GM10266 (cell line): Measurements from ENCODE around the gene KRT38.

Source experiments
- DNase-seq: peaks from one replicate; pipeline ENCODE4 v3.0.0; 2012; ENCODE audit errors: extremely low spot score
- TF ChIP-seq, protein P1 (sequence below): IDR thresholded peaks from 2 replicates; pipeline ENCODE4 v1.5.1; 2012; ENCODE audit warnings: mild to moderate bottlenecking, low read depth; ENCODE audit not compliant: control insufficient read depth, insufficient read depth; ENCODE audit errors: missing control alignments

The KRT38 gene

DNA sequence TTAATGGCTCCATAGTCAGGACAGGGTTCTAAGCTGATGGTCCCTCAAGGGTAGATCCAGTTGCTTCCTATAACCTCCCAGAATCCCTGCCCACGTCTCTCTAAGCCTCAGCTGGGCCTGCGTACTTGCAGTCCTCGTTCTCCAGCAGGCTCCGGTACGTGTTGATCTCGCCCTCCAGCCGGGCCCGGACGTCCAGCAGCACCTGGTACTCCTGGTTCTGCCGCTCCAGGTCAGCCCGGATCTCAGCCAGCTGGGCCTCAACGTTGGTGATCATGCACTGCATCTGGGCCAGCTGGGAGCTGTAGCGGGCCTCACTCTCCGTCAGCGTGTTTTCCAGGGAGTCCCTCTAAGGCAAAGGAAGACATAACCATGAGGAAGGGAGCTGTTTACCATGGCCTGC, 21.9 kb upstream of the KRT38 start:
- TF ChIP-seq, protein P1, sequence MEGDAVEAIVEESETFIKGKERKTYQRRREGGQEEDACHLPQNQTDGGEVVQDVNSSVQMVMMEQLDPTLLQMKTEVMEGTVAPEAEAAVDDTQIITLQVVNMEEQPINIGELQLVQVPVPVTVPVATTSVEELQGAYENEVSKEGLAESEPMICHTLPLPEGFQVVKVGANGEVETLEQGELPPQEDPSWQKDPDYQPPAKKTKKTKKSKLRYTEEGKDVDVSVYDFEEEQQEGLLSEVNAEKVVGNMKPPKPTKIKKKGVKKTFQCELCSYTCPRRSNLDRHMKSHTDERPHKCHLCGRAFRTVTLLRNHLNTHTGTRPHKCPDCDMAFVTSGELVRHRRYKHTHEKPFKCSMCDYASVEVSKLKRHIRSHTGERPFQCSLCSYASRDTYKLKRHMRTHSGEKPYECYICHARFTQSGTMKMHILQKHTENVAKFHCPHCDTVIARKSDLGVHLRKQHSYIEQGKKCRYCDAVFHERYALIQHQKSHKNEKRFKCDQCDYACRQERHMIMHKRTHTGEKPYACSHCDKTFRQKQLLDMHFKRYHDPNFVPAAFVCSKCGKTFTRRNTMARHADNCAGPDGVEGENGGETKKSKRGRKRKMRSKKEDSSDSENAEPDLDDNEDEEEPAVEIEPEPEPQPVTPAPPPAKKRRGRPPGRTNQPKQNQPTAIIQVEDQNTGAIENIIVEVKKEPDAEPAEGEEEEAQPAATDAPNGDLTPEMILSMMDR: no peak
- no peak for DNase-seq

DNA sequence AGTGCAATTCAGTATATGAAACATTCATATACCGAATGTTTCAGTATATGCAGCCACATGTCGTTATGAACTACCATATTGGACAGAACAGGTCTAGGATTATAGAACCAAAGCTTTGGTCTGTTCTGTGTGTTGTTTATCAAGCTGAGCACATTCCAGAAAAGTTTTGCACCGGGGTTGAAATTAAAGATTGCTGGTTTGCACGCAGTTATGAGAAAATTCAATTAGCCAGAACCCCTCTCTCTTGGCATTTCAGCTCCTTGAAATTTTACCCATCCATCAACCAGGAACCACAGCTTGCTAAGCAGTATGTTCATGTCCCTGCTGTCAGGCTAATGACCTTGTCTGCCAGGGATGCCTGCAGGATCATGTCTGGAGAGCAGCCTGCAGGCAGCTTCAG, 16.9 kb upstream of the KRT38 start:
- no peak for DNase-seq
- TF ChIP-seq, protein P1: no peak

DNA sequence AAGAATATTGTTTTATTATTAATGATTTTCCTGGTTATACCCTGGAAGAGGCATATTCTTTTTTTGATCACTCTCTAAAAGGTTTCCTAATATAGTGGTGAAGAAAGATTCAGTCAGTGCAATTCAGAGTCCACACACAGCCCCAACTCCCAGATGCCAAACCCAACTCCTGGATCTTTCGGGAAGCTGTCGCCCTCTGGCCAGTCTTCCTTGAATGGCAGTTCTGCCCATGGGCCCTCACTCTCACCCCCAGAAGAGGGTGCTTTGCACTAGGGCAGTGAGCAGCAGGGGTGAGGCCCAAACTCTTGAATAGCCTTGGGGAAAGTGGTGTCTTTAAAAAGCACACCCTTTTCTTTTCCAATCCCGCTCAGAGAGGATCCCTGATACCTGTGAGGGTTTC, 15.4 kb upstream of the KRT38 start:
- DNase-seq: no peak
- TF ChIP-seq, protein P1: no peak

DNA sequence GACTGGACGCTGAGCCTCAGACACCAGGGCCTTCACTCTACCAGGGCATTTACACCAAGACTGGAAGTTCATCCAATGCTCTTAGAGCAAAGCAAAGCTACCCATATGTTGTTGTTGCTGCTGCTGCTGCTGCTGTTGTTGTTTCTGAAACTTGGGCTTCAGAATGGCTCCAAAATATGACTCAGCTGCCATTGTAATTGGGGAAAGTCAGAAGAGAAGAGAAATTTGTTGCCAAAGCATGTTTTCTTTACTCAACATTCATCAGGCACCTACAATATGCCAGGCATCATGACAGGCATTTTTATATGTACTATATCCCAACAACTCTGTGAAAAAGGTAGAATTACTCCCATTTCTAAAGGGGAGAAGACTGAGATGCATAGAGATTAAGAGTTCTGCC, 14.5 kb upstream of the KRT38 start:
- TF ChIP-seq, protein P1: no peak
- no peak for DNase-seq

DNA sequence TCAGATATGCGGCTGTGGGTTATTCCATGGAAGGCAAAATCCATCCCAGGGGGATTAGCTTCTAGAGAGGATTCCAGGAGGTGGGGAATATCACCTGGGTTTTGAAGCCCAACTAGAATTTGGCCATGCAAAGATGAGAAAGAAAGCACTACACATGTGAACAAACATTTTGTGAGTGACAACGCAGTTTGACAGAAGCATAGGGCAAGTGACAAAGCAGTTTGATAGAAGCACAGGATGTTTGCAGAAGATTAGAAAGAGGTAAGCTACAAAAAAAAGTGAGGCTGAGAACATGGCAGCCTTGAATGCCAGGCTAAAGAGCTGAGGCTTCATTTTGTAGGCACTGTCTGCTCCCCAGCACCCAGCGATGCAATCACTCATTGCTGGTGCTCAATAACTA, 12.3 kb upstream of the KRT38 start:
- DNase-seq: no peak
- TF ChIP-seq, protein P1: no peak

- DNase-seq: no peak
- TF ChIP-seq, protein P1: no peak
Observed at GRCh38 chr17:41452281-41452680, 11.5 kb upstream of the KRT38 start.

- TF ChIP-seq, protein P1: no peak
- no peak for DNase-seq
Observed at GRCh38 chr17:41451154-41451728, 10.5 kb upstream of the KRT38 start.
